ENCODE measurements around the gene HDAC5. TPM values are rescaled to one million over a fixed set of nuclear protein-coding genes. Genes with fewer than 3 reads are reported as not detected.

The HDAC5 gene
- total RNA-seq, 1 experiment from 2014 or later, result 22.4 TPM

DNA sequence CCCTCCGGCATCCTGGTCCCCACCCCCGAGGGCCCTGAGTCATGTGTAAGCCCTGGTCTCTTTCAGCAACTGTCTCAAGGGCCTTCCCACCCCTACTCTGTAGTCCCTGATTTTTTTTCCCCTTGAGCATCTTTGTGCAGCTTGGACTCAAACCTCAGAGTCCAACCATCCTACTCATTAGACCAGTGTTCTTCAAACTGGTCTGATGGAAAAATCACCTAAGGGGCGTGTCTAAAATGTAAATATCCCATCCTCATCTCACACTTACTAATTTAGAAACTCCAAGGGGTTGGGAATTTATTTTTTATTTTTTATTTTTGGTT is 52.3 kb downstream of the HDAC5 start:
- intact Hi-C loops (cut with micrococcal nuclease; ENCODE audit: unreplicated experiment), result no loop called here

DNA sequence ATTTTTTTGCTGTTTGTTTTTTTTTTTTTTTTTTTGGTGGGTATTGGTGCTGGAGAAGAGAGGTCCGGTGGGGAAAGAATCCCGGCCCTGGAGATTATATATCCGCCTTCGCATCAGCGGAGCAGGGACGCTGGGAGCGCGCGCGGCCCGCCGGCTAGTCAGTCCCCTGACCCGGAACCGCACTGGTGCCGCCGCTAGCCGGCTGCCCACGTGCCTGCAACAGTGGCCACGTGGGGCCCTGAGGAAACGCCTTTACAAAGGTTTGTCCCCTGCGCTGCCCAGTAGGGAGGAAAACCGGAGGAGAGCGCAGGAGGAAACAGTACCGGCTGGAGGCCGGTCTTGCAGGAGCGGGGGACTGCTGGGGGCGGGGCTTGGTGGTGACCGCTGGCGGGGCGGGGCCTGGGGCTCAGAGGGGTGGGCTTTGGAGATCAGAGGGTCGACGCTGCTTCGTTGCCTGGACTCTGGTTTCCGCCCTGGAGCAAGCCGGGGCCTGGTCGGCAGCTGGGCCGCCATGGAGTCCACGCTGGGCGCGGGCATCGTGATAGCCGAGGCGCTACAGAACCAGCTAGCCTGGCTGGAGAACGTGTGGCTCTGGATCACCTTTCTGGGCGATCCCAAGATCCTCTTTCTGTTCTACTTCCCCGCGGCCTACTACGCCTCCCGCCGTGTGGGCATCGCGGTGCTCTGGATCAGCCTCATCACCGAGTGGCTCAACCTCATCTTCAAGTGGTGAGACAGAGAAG is 52.8 kb downstream of the HDAC5 start, which contains the start of gene G6PC3:
Gene G6PC3, plus strand, starts transcription at position 281 of the 743 bp plus-strand sequence. Its CDS starts 231 bp downstream, at position 512.
- H3K36me3 Mint-ChIP-seq (ENCODE audit: insufficient read depth, unreplicated experiment), result peaks cover 41% of the 10 kb centered on the region
- peak within 1 kb of the TSS; percentile 74 for H3K27ac Mint-ChIP-seq (ENCODE audit: unreplicated experiment)
- H3K9me3 Mint-ChIP-seq (ENCODE audit: low read depth, unreplicated experiment), result no peaks in the 10 kb centered on the region
- peak; percentile 99 for DNase-seq
- no TSS peak for BruUV-seq (replicated peaks)
- no peak for TF ChIP-seq CTCF (IDR thresholded peaks at IDR 0.05; ENCODE audit: unreplicated experiment)
- H3K4me1 Mint-ChIP-seq (ENCODE audit: low read depth, unreplicated experiment), result peaks cover 39% of the 10 kb centered on the region
- no peaks in the 10 kb centered on the region for H3K27me3 Mint-ChIP-seq (ENCODE audit: unreplicated experiment)
- CTCF ChIA-PET, result interaction anchor here (0.7 to 2.9 kb wide), 2 partner anchors 53 to 231 kb away, joined by 4 to 10 read pairs; partner anchors contain the start of gene HDAC5
- intact Hi-C loops (cut with micrococcal nuclease; ENCODE audit: unreplicated experiment), result no loop called here
- H3K4me3 Mint-ChIP-seq (ENCODE audit: low read depth, unreplicated experiment), result peak within 1 kb of the TSS; percentile 99

More for the DNA sequence above, 52.3 kb downstream of the HDAC5 start:
- peak overlapping the region; percentile 74 for H3K27ac Mint-ChIP-seq (ENCODE audit: unreplicated experiment)
- DNase-seq, result no peak
- peak overlapping the region; percentile 99 for H3K4me3 Mint-ChIP-seq (ENCODE audit: low read depth, unreplicated experiment)
- CTCF ChIA-PET, result interaction anchor here (2.9 kb wide), 1 partner anchor 53 kb away, joined by 10 read pairs; the partner anchor contains the start of gene HDAC5
- no peak for TF ChIP-seq CTCF (IDR thresholded peaks at IDR 0.05; ENCODE audit: unreplicated experiment)
- no peaks in the 10 kb centered on the region for H3K27me3 Mint-ChIP-seq (ENCODE audit: unreplicated experiment)
- H3K36me3 Mint-ChIP-seq (ENCODE audit: insufficient read depth, unreplicated experiment), result peaks cover 36% of the 10 kb centered on the region
- H3K9me3 Mint-ChIP-seq (ENCODE audit: low read depth, unreplicated experiment), result no peaks in the 10 kb centered on the region
- peaks cover 35% of the 10 kb centered on the region for H3K4me1 Mint-ChIP-seq (ENCODE audit: low read depth, unreplicated experiment)
- TSS peak; percentile 69 for BruUV-seq (replicated peaks)

DNA sequence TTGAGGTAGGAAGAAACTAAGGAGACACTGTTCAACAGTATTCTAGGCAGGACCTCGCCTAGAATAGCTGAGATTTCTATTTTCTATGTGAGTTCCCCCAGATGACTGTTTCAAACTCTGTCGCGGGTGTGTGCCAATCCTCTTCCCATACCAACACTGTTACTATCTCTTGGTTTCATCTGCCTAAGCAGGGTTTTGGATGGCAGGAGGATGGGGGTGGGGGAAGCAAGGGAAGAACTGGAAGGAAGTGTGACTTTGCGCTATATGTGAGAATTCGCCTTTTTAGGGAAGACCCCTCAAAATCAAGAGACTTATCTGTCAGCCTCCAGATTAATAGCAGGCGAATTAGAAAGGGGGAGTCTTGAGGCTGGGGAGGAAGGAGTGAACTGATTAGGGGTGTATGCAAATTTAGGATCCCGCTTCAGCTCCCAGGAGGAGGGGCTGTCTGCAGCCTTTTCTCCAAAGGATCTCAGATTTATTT is 53.4 kb downstream of the HDAC5 start:
- Mint-ChIP-seq H3K27me3 (ENCODE audit: unreplicated experiment) (no peaks in the 10 kb centered on the region), H3K27ac (ENCODE audit: unreplicated experiment) (peak overlapping the region; percentile 74), H3K9me3 (ENCODE audit: low read depth, unreplicated experiment) (no peaks in the 10 kb centered on the region), H3K4me3 (ENCODE audit: low read depth, unreplicated experiment) (peak overlapping the region; percentile 99), H3K36me3 (ENCODE audit: insufficient read depth, unreplicated experiment) (peaks cover 47% of the 10 kb centered on the region), H3K4me1 (ENCODE audit: low read depth, unreplicated experiment) (peaks cover 43% of the 10 kb centered on the region)
- intact Hi-C loops (cut with micrococcal nuclease; ENCODE audit: unreplicated experiment), result no loop called here
- DNase-seq, result no peak
- CTCF ChIA-PET, result interaction anchor here (0.7 to 2.9 kb wide), 2 partner anchors 54 to 230 kb away, joined by 4 to 10 read pairs; partner anchors contain the start of gene HDAC5
- TF ChIP-seq CTCF (IDR thresholded peaks at IDR 0.05; ENCODE audit: unreplicated experiment), result no peak
- no TSS peak for BruUV-seq (replicated peaks)

- Mint-ChIP-seq H3K4me1 (ENCODE audit: low read depth, unreplicated experiment) (peaks cover 58% of the 10 kb centered on the region), H3K27ac (ENCODE audit: unreplicated experiment) (no peak overlapping the region), H3K9me3 (ENCODE audit: low read depth, unreplicated experiment) (no peaks in the 10 kb centered on the region), H3K36me3 (ENCODE audit: insufficient read depth, unreplicated experiment) (peaks cover 72% of the 10 kb centered on the region), H3K27me3 (ENCODE audit: unreplicated experiment) (no peaks in the 10 kb centered on the region), H3K4me3 (ENCODE audit: low read depth, unreplicated experiment) (peak overlapping the region; percentile 88)
- DNase-seq, result no peak
- no TSS peak for BruUV-seq (replicated peaks)
- TF ChIP-seq CTCF (IDR thresholded peaks at IDR 0.05; ENCODE audit: unreplicated experiment), result no peak
- intact Hi-C loops (cut with micrococcal nuclease; ENCODE audit: unreplicated experiment), result no loop called here
- CTCF ChIA-PET, result no interaction called here
These were observed 55.9 kb downstream of the HDAC5 start for GRCh38 chr17:44067545-44067940.
